Stimulated activated CD8-positive, alpha-beta memory T cell treated with anti-CD3 and anti-CD28 coated beads, Interleukin-4, amount 100 ng/mL, for 1 hour (primary cell): ENCODE data around the gene RNF112.

Experiments
- DNase-seq, 2 donors: peaks; one replicate each; pipeline ENCODE4 v3.0.0-alpha.2; 2020; ENCODE audit warnings: low read depth in 2 of 2, low spot score in 1 of 2

RNF112 gene

GRCh38 chr17:19387921-19388521, 23.0 kb upstream of the RNF112 start:
- DNase-seq: no peak

- DNase-seq: no peak
Measured at GRCh38 chr17:19388791-19389785, 21.9 kb upstream of the RNF112 start.

GRCh38 chr17:19390951-19391350, 20.1 kb upstream of the RNF112 start:
- no peak for DNase-seq

GRCh38 chr17:19391432-19391831, 19.6 kb upstream of the RNF112 start:
- no peak for DNase-seq

GRCh38 chr17:19392303-19392702, 18.7 kb upstream of the RNF112 start:
- DNase-seq: no peak

- no peak for DNase-seq
Measured at GRCh38 chr17:19397556-19398041, 13.4 kb upstream of the RNF112 start.

GRCh38 chr17:19398301-19399181, 12.5 kb upstream of the RNF112 start:
- DNase-seq: no peak

- DNase-seq: no peak
Measured at GRCh38 chr17:19399750-19400450, 11.1 kb upstream of the RNF112 start.

GRCh38 chr17:19401321-19402010, 9.6 kb upstream of the RNF112 start:
- DNase-seq: no peak

- no peak for DNase-seq
Measured at GRCh38 chr17:19402171-19402570, 8.9 kb upstream of the RNF112 start.

GRCh38 chr17:19403021-19403420, 8.0 kb upstream of the RNF112 start:
- DNase-seq: no peak

- no peak for DNase-seq
Measured at GRCh38 chr17:19404264-19404663, 6.8 kb upstream of the RNF112 start.

- no peak for DNase-seq
Measured at GRCh38 chr17:19405114-19405513, 5.9 kb upstream of the RNF112 start.

GRCh38 chr17:19407601-19408345, 3.3 kb upstream of the RNF112 start:
- no peak for DNase-seq

GRCh38 chr17:19408346-19408710, 2.7 kb upstream of the RNF112 start:
- DNase-seq: no peak

GRCh38 chr17:19409066-19409465, 2.0 kb upstream of the RNF112 start:
- DNase-seq: no peak

- DNase-seq: no peak
Measured at GRCh38 chr17:19409509-19409908, 1.5 kb upstream of the RNF112 start.

GRCh38 chr17:19410091-19410490, 941 bp upstream of the RNF112 start:
- no peak for DNase-seq

- DNase-seq: no peak
Measured at GRCh38 chr17:19411631-19412030, 599 bp downstream of the RNF112 start.
